WERI-Rb-1 (cell line): Measurements from ENCODE around the gene STK17A.

ENCODE experiments used
- DNase-seq: peaks from one replicate; pipeline ENCODE4 v3.0.0-alpha.2; 2020
- H3K27ac ChIP-seq: fragments of 250-450 bp; sonication (Bioruptor Pico); 2 replicates; pipeline ENCODE4 v1.5.1; 2020; ENCODE audit warnings: mild to moderate bottlenecking, moderate library complexity
- H3K27me3 ChIP-seq: fragments of 250-450 bp; sonication (Bioruptor Pico); 2 replicates; pipeline ENCODE4 v1.5.1; 2021; ENCODE audit warnings: mild to moderate bottlenecking, low read depth, moderate library complexity; ENCODE audit not compliant: insufficient read depth, severe bottlenecking
- H3K36me3 ChIP-seq: fragments of 250-450 bp; sonication (Bioruptor Pico); 2 replicates; pipeline ENCODE4 v1.5.1; 2020; ENCODE audit warnings: mild to moderate bottlenecking, moderate library complexity
- H3K4me3 ChIP-seq: 2 replicates; pipeline ENCODE4 v1.5.1; 2011; ENCODE audit warnings: low read depth, mild to moderate bottlenecking, control low read depth, low read length
- H3K9me3 ChIP-seq: fragments of 250-450 bp; sonication (Bioruptor Pico); 2 replicates; pipeline ENCODE4 v1.5.1; 2021; ENCODE audit warnings: mild to moderate bottlenecking, moderate library complexity; ENCODE audit not compliant: severe bottlenecking
- TF ChIP-seq, protein P1 (sequence below): IDR thresholded peaks from 2 replicates; pipeline ENCODE4 v1.5.1; 2011; ENCODE audit warnings: low read depth, mild to moderate bottlenecking, control low read depth, inconsistent platforms, low read length

STK17A gene

DNA sequence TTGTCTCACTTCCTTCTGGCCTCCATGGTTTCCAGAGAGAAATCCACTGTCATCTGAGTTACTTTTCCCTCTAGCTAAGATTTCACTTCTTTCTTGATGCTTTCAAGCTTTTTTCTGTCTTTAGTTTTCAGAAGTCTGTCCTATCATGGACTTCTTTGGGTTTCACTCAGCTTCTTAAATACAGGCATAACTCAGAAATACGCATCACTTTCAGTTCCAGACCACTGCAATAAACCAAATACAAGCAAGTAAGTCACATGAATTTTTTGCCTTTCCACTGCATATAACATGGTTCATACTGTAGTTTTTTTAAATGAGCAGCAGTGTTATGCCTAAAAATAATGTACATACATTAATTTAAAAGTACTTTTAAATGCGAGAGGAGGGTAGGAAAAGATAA lies 48.7 kb downstream of the STK17A start:
- no peak overlapping the region for H3K27ac ChIP-seq
- H3K4me3 ChIP-seq: no peak overlapping the region
- H3K9me3 ChIP-seq: no peaks in the 10 kb centered on the region
- H3K27me3 ChIP-seq: no peaks in the 10 kb centered on the region
- peaks cover 51% of the 10 kb centered on the region for H3K36me3 ChIP-seq
- TF ChIP-seq, protein P1, sequence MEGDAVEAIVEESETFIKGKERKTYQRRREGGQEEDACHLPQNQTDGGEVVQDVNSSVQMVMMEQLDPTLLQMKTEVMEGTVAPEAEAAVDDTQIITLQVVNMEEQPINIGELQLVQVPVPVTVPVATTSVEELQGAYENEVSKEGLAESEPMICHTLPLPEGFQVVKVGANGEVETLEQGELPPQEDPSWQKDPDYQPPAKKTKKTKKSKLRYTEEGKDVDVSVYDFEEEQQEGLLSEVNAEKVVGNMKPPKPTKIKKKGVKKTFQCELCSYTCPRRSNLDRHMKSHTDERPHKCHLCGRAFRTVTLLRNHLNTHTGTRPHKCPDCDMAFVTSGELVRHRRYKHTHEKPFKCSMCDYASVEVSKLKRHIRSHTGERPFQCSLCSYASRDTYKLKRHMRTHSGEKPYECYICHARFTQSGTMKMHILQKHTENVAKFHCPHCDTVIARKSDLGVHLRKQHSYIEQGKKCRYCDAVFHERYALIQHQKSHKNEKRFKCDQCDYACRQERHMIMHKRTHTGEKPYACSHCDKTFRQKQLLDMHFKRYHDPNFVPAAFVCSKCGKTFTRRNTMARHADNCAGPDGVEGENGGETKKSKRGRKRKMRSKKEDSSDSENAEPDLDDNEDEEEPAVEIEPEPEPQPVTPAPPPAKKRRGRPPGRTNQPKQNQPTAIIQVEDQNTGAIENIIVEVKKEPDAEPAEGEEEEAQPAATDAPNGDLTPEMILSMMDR: no peak
- no peak for DNase-seq

- DNase-seq: no peak
- Histone ChIP-seq H3K27me3 (no peaks in the 10 kb centered on the region), H3K9me3 (no peaks in the 10 kb centered on the region), H3K4me3 (no peak overlapping the region), H3K27ac (no peak overlapping the region), H3K36me3 (peaks cover 57% of the 10 kb centered on the region)
- TF ChIP-seq, protein P1: no peak
Observed at GRCh38 chr7:43632746-43633145, 49.8 kb downstream of the STK17A start.

DNA sequence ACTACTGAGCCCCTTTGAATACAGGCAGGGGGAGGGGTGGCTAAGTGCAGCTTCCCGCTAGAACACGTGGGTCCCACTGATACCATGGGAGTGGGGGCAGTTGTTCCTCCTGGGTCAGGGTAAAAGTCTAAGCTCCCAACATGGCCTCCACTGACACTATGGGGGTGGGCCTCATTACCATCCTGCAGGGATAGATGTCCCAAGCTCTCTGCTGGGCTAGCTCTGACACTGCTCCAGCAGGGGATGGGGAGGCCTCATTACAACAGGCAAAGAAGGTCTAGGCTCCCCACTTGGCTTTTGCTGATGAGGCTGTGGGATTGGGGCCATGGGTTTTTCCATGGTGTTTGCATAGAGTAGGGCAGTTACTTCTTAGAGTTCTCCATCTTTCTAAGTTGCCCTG lies 51.5 kb downstream of the STK17A start:
- Histone ChIP-seq H3K4me3 (no peak overlapping the region), H3K27me3 (no peaks in the 10 kb centered on the region), H3K36me3 (peaks cover 65% of the 10 kb centered on the region), H3K9me3 (no peaks in the 10 kb centered on the region), H3K27ac (no peak overlapping the region)
- TF ChIP-seq, protein P1: no peak
- DNase-seq: no peak

DNA sequence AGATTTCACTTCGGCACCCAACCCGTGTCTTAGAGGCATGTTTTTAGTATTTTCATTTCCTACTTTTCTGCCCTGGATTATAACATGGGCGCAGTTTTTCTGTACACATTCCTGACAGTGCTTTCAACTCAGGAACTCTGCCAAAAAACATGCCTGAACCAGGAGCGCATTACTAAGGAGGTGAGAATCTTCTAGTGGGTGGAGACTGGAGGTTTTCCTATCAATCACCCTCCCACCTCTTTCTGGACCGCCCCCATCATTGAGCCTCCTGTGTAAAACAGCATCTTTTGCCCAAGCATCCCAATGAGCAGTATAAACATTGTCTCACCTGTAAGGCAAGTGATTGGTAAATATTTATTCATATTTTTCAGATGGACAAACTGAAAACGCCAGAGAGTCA lies 53.2 kb downstream of the STK17A start:
- no peak overlapping the region for H3K4me3 ChIP-seq
- no peak for DNase-seq
- H3K9me3 ChIP-seq: no peaks in the 10 kb centered on the region
- H3K27ac ChIP-seq: no peak overlapping the region
- H3K36me3 ChIP-seq: peaks cover 64% of the 10 kb centered on the region
- TF ChIP-seq, protein P1: no peak
- H3K27me3 ChIP-seq: no peaks in the 10 kb centered on the region

DNA sequence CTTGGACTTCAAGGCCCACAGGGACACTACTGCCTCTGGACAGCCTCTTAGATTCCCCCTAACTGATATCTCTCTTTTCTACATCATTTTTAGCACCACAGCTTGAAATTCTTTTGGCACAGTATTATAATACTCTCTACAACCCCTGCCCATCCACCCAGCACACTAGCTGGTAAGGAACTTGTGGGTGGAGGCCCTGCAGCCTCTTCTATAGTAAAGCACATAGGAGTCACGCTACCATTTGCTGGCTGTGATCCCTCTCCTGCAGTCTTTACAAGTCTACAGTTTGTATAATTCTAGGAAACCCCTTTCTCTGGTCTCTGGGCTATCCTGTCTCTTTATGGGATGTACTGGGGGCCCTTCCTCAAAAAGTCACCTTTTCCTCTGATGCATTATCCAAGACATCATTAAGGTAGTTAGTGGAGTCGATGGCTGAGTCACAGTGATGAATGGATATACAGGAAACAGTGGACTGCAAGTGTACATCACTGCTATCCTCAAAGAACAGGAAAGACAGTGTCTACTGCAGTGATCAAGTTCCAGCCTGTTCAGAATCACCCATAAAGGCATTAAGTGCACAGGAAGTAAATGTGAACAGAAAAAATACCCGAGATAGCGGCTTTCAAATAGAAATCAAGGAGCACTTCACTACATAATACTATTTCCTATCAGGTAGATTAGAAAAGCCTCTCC lies 54.4 kb downstream of the STK17A start:
- no peak for DNase-seq
- Histone ChIP-seq H3K27ac (peak overlapping the region; percentile 55; the same call in 1 of the 2 replicates), H3K36me3 (peaks cover 53% of the 10 kb centered on the region), H3K9me3 (no peaks in the 10 kb centered on the region), H3K4me3 (no peak overlapping the region), H3K27me3 (no peaks in the 10 kb centered on the region)
- TF ChIP-seq, protein P1: no peak
